Measurements from ENCODE around the gene GNAZ. TPM values are rescaled to one million over a fixed set of nuclear protein-coding genes. Genes with fewer than 3 reads are reported as not detected.

The GNAZ gene
- total and polyA plus RNA-seq, 4 donors = 0.21 to 2.2 (median 0.38) TPM

- DNase-seq (ENCODE audit: low spot score) = no peak
- no peak overlapping the region for H3K27ac ChIP-seq (ENCODE audit: low read depth in 1 of 2, low read length in 2 of 2)
- no peak overlapping the region for H3K4me3 ChIP-seq (ENCODE audit: low read depth in 1 of 3, low read length in 3 of 3)
- H3K9me3 ChIP-seq (ENCODE audit: control insufficient read depth in 4 of 4, low read length in 3 of 4) = no peaks in the 10 kb centered on the region
- no peak overlapping the region for H3K9ac ChIP-seq (ENCODE audit: low read depth in 1 of 2, low read length in 2 of 2)
- no peaks in the 10 kb centered on the region for H3K36me3 ChIP-seq (ENCODE audit: control insufficient read depth in 4 of 4, insufficient read depth in 3 of 4, low read depth in 1 of 4, low read length in 3 of 4)
- WGBS = 89% methylated on average over 7 of the region's 7 CpGs
- peaks cover 0 to 8% (median 5%) of the 10 kb centered on the region in 4 donors for H3K4me1 ChIP-seq (ENCODE audit: control insufficient read depth in 4 of 4, insufficient read depth in 4 of 4, low read length in 3 of 4)
- TF ChIP-seq RAD21 (IDR thresholded peaks at IDR 0.05) (no peak), JUND (IDR thresholded peaks at IDR 0.05) (no peak), GABPA (IDR thresholded peaks at IDR 0.05 in 1 of 2, conservative IDR thresholded peaks at IDR 0.05 in 1 of 2) (no peak), ATF3 (IDR thresholded peaks at IDR 0.05) (no peak), FOXA1 (IDR thresholded peaks at IDR 0.05) (no peak), MAX (IDR thresholded peaks at IDR 0.05) (no peak), ZBTB33 (IDR thresholded peaks at IDR 0.05) (no peak)
- H3K27me3 ChIP-seq (ENCODE audit: control insufficient read depth in 4 of 4, insufficient read depth in 4 of 4, low read length in 3 of 4) = no peaks in the 10 kb centered on the region
These were observed 83.7 kb downstream of the GNAZ start for GRCh38 chr22:23153994-23154393.

- H3K4me3 ChIP-seq (ENCODE audit: low read depth in 1 of 3, low read length in 3 of 3) = no peak overlapping the region
- H3K4me1 ChIP-seq (ENCODE audit: control insufficient read depth in 4 of 4, insufficient read depth in 4 of 4, low read length in 3 of 4) = peaks cover 0 to 8% (median 5%) of the 10 kb centered on the region in 4 donors
- H3K36me3 ChIP-seq (ENCODE audit: control insufficient read depth in 4 of 4, insufficient read depth in 3 of 4, low read depth in 1 of 4, low read length in 3 of 4) = no peaks in the 10 kb centered on the region
- no peak overlapping the region for H3K9ac ChIP-seq (ENCODE audit: low read depth in 1 of 2, low read length in 2 of 2)
- no peak overlapping the region for H3K27ac ChIP-seq (ENCODE audit: low read depth in 1 of 2, low read length in 2 of 2)
- no peaks in the 10 kb centered on the region for H3K27me3 ChIP-seq (ENCODE audit: control insufficient read depth in 4 of 4, insufficient read depth in 4 of 4, low read length in 3 of 4)
- no peak for DNase-seq (ENCODE audit: low spot score)
- H3K9me3 ChIP-seq (ENCODE audit: control insufficient read depth in 4 of 4, low read length in 3 of 4) = no peaks in the 10 kb centered on the region
- 95% methylated on average over 5 of the region's 5 CpGs for WGBS
- TF ChIP-seq EGR1 (IDR thresholded peaks at IDR 0.05; ENCODE audit: low read depth in 2 of 2) = no peak
- no peak for TF ChIP-seq JUND (IDR thresholded peaks at IDR 0.05)
- no peak for TF ChIP-seq SP1 (IDR thresholded peaks at IDR 0.05)
- no peak for TF ChIP-seq RAD21 (IDR thresholded peaks at IDR 0.05)
- no peak for TF ChIP-seq TAF1 (conservative IDR thresholded peaks at IDR 0.05)
- TF ChIP-seq HNF4G (IDR thresholded peaks at IDR 0.05) = no peak
- TF ChIP-seq NR2F2 (IDR thresholded peaks at IDR 0.05) = no peak
- TF ChIP-seq HNF4A (conservative IDR thresholded peaks at IDR 0.05) = no peak
- TF ChIP-seq ZBTB33 (IDR thresholded peaks at IDR 0.05) = no peak
- no peak for TF ChIP-seq RXRA (IDR thresholded peaks at IDR 0.05)
- no peak for TF ChIP-seq ATF3 (IDR thresholded peaks at IDR 0.05)
- TF ChIP-seq GABPA (IDR thresholded peaks at IDR 0.05 in 1 of 2, conservative IDR thresholded peaks at IDR 0.05 in 1 of 2) = no peak
These were observed 84.1 kb downstream of the GNAZ start for GRCh38 chr22:23154461-23154860.

GRCh38 chr22:23155143-23155542 lies 84.8 kb downstream of the GNAZ start:
- Histone ChIP-seq H3K9me3 (ENCODE audit: control insufficient read depth in 4 of 4, low read length in 3 of 4) (no peaks in the 10 kb centered on the region), H3K4me1 (ENCODE audit: control insufficient read depth in 4 of 4, insufficient read depth in 4 of 4, low read length in 3 of 4) (peaks cover 0 to 8% (median 5%) of the 10 kb centered on the region in 4 donors), H3K27ac (ENCODE audit: low read depth in 1 of 2, low read length in 2 of 2) (no peak overlapping the region), H3K27me3 (ENCODE audit: control insufficient read depth in 4 of 4, insufficient read depth in 4 of 4, low read length in 3 of 4) (no peaks in the 10 kb centered on the region), H3K9ac (ENCODE audit: low read depth in 1 of 2, low read length in 2 of 2) (no peak overlapping the region), H3K36me3 (ENCODE audit: control insufficient read depth in 4 of 4, insufficient read depth in 3 of 4, low read depth in 1 of 4, low read length in 3 of 4) (no peaks in the 10 kb centered on the region), H3K4me3 (ENCODE audit: low read depth in 1 of 3, low read length in 3 of 3) (no peak overlapping the region)
- 98% methylated on average over 3 of the region's 3 CpGs for WGBS
- no peak for DNase-seq (ENCODE audit: low spot score)
- TF ChIP-seq TAF1 (conservative IDR thresholded peaks at IDR 0.05) (no peak), REST (IDR thresholded peaks at IDR 0.05) (no peak), CTCF (IDR thresholded peaks at IDR 0.05; ENCODE audit: low read depth, low read length, missing input control) (no peak)
